Neural crest cell (in vitro differentiated cells): ENCODE measurements around the gene HOXC4. TPM values are rescaled to one million over a fixed set of nuclear protein-coding genes. Genes with fewer than 3 reads are reported as not detected.

Experiments used
- DNase-seq: peaks from one replicate; pipeline ENCODE4 v3.0.0; 2021; ENCODE audit warnings: low read depth, mixed read lengths, low spot score
- H3K27ac Mint-ChIP-seq: one replicate; pipeline ENCODE4 v1.8.0; 2021; ENCODE audit warnings: mild to moderate bottlenecking, mixed read lengths; ENCODE audit not compliant: unreplicated experiment
- H3K27me3 Mint-ChIP-seq: 2 replicates; pipeline ENCODE4 v1.8.0; 2021; ENCODE audit warnings: low read depth, mild to moderate bottlenecking, mixed read lengths
- H3K36me3 Mint-ChIP-seq: 2 replicates; pipeline ENCODE4 v1.8.0; 2021; ENCODE audit warnings: low read depth, mild to moderate bottlenecking, mixed read lengths
- H3K4me1 Mint-ChIP-seq: 2 replicates; pipeline ENCODE4 v1.8.0; 2021; ENCODE audit warnings: mixed read lengths
- H3K4me3 Mint-ChIP-seq: one replicate; pipeline ENCODE4 v1.8.0; 2021; ENCODE audit warnings: mild to moderate bottlenecking, mixed read lengths
- H3K9me3 Mint-ChIP-seq: 2 replicates; pipeline ENCODE4 v1.8.0; 2021; ENCODE audit warnings: mixed read lengths
- CTCF ChIP-seq: fragments of 200-600 bp; sonication (generic); conservative IDR thresholded peaks from 2 replicates; pipeline ENCODE4 v1.5.0; 2021; ENCODE audit warnings: antibody characterized with exemption, mild to moderate bottlenecking
- total RNA-seq: library from RNA; stranded (reverse); gene quantifications from 2 replicates; pipeline ENCODE4 v1.2.1, GENCODE V29; 2021

Gene HOXC4
- total RNA-seq, 1 donor from 2014 or later = 5.6 TPM

- peaks cover 2% of the 10 kb centered on the region for H3K36me3 Mint-ChIP-seq
- peaks cover 18% of the 10 kb centered on the region for H3K4me1 Mint-ChIP-seq
- H3K27ac Mint-ChIP-seq = peak overlapping the region; percentile 27
- TF ChIP-seq CTCF = no peak
- no peak for DNase-seq
- peak overlapping the region; percentile 87 for H3K4me3 Mint-ChIP-seq
- H3K9me3 Mint-ChIP-seq = no peaks in the 10 kb centered on the region
- H3K27me3 Mint-ChIP-seq = peaks cover 98% of the 10 kb centered on the region
These were observed 35.1 kb upstream of the HOXC4 start for GRCh38 chr12:54018468-54018984.

GRCh38 chr12:54019091-54019811, 34.4 kb upstream of the HOXC4 start:
- no peak for TF ChIP-seq CTCF
- Mint-ChIP-seq H3K27ac (no peak overlapping the region), H3K27me3 (peaks cover 98% of the 10 kb centered on the region), H3K4me3 (peak overlapping the region; percentile 84), H3K36me3 (peaks cover 2% of the 10 kb centered on the region), H3K9me3 (no peaks in the 10 kb centered on the region), H3K4me1 (peaks cover 18% of the 10 kb centered on the region)
- no peak for DNase-seq

DNA sequence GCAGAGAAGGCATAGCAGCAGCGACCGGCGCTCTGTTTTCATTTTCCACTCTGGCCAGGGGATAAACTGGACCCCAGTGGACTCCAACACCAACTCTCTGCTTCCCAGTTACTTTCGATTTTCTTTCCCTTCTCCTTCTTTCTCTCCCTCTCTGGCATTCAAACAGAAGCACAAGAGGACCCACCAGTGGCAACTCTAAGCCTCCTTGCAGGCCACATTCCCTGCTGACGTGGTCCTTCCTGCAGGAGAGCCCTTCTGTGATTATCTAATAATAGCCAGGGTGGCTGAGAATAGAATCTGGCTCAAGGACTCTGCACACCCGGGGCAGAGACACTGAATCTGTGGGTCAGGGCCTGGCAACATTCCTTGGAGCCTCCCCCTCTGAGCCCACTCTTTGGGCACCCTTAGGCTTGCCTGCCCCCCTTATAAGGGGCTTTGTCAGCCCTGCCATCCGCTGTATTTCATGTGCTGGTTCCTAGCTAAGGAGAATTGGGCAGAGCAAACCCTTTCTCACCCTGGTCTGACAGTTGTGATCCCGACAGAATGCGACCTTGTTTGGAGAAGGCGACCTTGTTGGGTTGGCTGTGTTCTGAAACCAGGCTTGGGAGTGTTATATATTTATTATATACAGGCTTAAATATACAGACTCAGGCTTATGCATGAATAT, 33.6 kb upstream of the HOXC4 start:
- no peak overlapping the region for H3K27ac Mint-ChIP-seq
- no peak for TF ChIP-seq CTCF
- DNase-seq = no peak
- H3K27me3 Mint-ChIP-seq = peaks cover 98% of the 10 kb centered on the region
- peaks cover 18% of the 10 kb centered on the region for H3K4me1 Mint-ChIP-seq
- H3K36me3 Mint-ChIP-seq = no peaks in the 10 kb centered on the region
- peak overlapping the region; percentile 84 for H3K4me3 Mint-ChIP-seq
- H3K9me3 Mint-ChIP-seq = no peaks in the 10 kb centered on the region

DNA sequence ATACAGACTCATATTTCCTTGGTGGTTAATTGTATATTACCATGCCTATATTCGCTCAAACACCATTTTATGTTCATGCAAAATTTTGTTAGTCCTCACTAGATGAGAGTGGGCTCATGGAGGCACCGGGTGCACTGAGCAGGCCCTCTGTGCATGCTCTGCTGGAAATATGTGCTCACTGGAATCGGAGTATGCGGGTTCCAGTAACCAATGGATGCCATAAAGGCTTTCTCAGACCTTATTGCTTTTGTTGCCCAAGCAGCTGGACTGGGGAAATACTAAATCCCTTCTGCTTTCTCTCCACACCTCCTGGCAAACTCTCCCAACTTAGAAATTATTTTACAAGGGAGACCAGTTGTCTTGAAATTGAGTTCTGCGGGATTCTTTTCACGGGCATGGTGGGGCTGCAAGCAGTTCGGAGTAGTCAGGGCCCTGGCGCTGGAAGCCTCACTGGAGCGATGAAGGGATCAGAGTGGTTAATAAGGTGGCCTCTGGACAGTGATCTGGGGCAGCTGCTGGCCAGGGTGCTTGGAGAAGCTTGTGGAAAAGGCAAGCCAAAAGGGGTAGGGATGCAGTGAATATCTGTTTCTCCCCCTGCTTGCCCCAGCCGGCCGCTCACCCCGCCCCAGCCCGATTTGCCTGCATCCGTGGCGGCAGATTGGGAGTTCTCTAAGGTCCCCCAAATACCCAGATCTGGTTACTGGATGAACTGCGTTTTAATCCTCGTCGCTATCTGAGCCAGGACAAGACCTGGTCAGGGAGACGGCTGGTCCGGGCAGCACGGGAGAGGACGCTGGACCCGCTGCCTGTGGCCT, 32.8 kb upstream of the HOXC4 start:
- H3K4me1 Mint-ChIP-seq = peaks cover 18% of the 10 kb centered on the region
- H3K4me3 Mint-ChIP-seq = peak overlapping the region; percentile 84
- H3K27me3 Mint-ChIP-seq = peaks cover 98% of the 10 kb centered on the region

More for the DNA sequence above, 32.8 kb upstream of the HOXC4 start:
- TF ChIP-seq CTCF = no peak
- Mint-ChIP-seq H3K27ac (no peak overlapping the region), H3K9me3 (no peaks in the 10 kb centered on the region), H3K36me3 (no peaks in the 10 kb centered on the region)
- no peak for DNase-seq
